CD8-positive, alpha-beta memory T cell (primary cell): Measurements from ENCODE around the gene NME9. TPM values are rescaled to one million over a fixed set of nuclear protein-coding genes. Genes with fewer than 3 reads are reported as not detected.

Experiments used
- CTCF ChIA-PET: fragments of 350-600 bp; sonication (Branson Sonifier 250); formaldehyde crosslinking; loops from one replicate; lab custom pipeline; 2021; ENCODE audit warnings: antibody characterized with exemption; lab: Charles Lee
- POLR2A ChIA-PET: fragments of 350-600 bp; sonication (Branson Sonifier 250); formaldehyde crosslinking; loops from one replicate; lab custom pipeline; 2021; ENCODE audit warnings: antibody characterized with exemption; lab: Charles Lee
- DNase-seq, 5 donors: peaks; one replicate each; pipeline versions ENCODE4 v3.0.0 to v3.0.0-alpha.2; 2020 to 2022; ENCODE audit warnings: mixed read lengths in 1 of 5
- H3K27ac ChIP-seq: one replicate; pipeline ENCODE4 v1.7.0; 2013; ENCODE audit warnings: low read depth, mild to moderate bottlenecking, low read length, moderate library complexity
- H3K27me3 ChIP-seq: 2 replicates; pipeline ENCODE4 v1.7.0; 2013; ENCODE audit warnings: low read length, mild to moderate bottlenecking; ENCODE audit not compliant: insufficient read depth, poor library complexity, severe bottlenecking
- H3K36me3 ChIP-seq: 2 replicates; pipeline ENCODE4 v1.7.0; 2013; ENCODE audit warnings: mild to moderate bottlenecking, low read length, moderate library complexity; ENCODE audit not compliant: insufficient read depth
- H3K4me1 ChIP-seq: 2 replicates; pipeline ENCODE4 v1.7.0; 2013; ENCODE audit warnings: mild to moderate bottlenecking, low read length, moderate library complexity; ENCODE audit not compliant: insufficient read depth
- H3K4me3 ChIP-seq: 2 replicates; pipeline ENCODE4 v1.7.0; 2013; ENCODE audit warnings: mild to moderate bottlenecking, low read length
- H3K9me3 ChIP-seq: 2 replicates; pipeline ENCODE4 v1.7.0; 2013; ENCODE audit warnings: mild to moderate bottlenecking, low read length
- H3K27ac Mint-ChIP-seq, 8 donors: one replicate each; pipeline ENCODE4 v1.8.0; 2020 to 2021; ENCODE audit warnings: mixed read lengths in 8 of 8, mild to moderate bottlenecking in 6 of 8, inconsistent platforms in 3 of 8, moderate library complexity in 3 of 8
- H3K27me3 Mint-ChIP-seq, 2 donors: one replicate each; pipeline ENCODE4 v1.8.0; 2020 to 2021; ENCODE audit warnings: mixed read lengths in 2 of 2, mild to moderate bottlenecking in 1 of 2, moderate library complexity in 1 of 2
- H3K36me3 Mint-ChIP-seq, 3 donors: one replicate each; pipeline ENCODE4 v1.8.0; 2020 to 2021; ENCODE audit warnings: mixed read lengths in 3 of 3, inconsistent platforms in 1 of 3, mild to moderate bottlenecking in 1 of 3
- H3K4me1 Mint-ChIP-seq, 3 donors: one replicate each; pipeline ENCODE4 v1.8.0; 2020 to 2021; ENCODE audit warnings: mixed read lengths in 3 of 3, inconsistent platforms in 1 of 3, mild to moderate bottlenecking in 1 of 3
- H3K4me3 Mint-ChIP-seq, 7 donors: one replicate each; pipeline ENCODE4 v1.8.0; 2020 to 2021; ENCODE audit warnings: mixed read lengths in 7 of 7, mild to moderate bottlenecking in 6 of 7, moderate library complexity in 4 of 7, inconsistent platforms in 2 of 7
- H3K9me3 Mint-ChIP-seq, 5 donors: one replicate each; pipeline ENCODE4 v1.8.0; 2020 to 2022; ENCODE audit warnings: mixed read lengths in 5 of 5, mild to moderate bottlenecking in 3 of 5, moderate library complexity in 2 of 5, inconsistent platforms in 1 of 5
- polyA plus RNA-seq: library from polyadenylated mRNA; unstranded; fragments of 300-500 nt; fragmentation: Illumina TruSeq; gene quantifications from one replicate; pipeline ENCODE4 v1.2.3, GENCODE V29; 2021
- total RNA-seq, 2 experiments: library from RNA; stranded (reverse); gene quantifications; one replicate each; pipeline ENCODE4 v1.2.3, GENCODE V29; 2021

The NME9 gene
- total and polyA plus RNA-seq, 3 experiments from 2014 or later = 0.44 TPM; not detected in 2

GRCh38 chr3:138349926-138350665, 20.4 kb upstream of the NME9 start:
- Mint-ChIP-seq H3K27ac (no peak overlapping the region), H3K4me1 (peaks cover 7 to 13% (median 11%) of the 10 kb centered on the region in 3 donors), H3K36me3 (no peaks in the 10 kb centered on the region), H3K9me3 (peaks cover 0 to 1% (median 0%) of the 10 kb centered on the region in 5 donors), H3K27me3 (peaks cover 39 to 42% of the 10 kb centered on the region in 2 donors), H3K4me3 (peak overlapping the region in 1 of 7 donors; percentile 10)
- H3K27ac ChIP-seq = no peak overlapping the region
- ChIA-PET CTCF (interaction anchor here (1.0 to 1.1 kb wide), 3 partner anchors 19 to 21 kb away, joined by 3 to 4 read pairs (median 4); no protein-coding TSS in a partner anchor), POLR2A (no interaction called here)
- H3K36me3 ChIP-seq = no peaks in the 10 kb centered on the region
- no peaks in the 10 kb centered on the region for H3K9me3 ChIP-seq
- no peak for DNase-seq
- no peak overlapping the region for H3K4me3 ChIP-seq
- no peaks in the 10 kb centered on the region for H3K27me3 ChIP-seq
- H3K4me1 ChIP-seq = no peaks in the 10 kb centered on the region

DNA sequence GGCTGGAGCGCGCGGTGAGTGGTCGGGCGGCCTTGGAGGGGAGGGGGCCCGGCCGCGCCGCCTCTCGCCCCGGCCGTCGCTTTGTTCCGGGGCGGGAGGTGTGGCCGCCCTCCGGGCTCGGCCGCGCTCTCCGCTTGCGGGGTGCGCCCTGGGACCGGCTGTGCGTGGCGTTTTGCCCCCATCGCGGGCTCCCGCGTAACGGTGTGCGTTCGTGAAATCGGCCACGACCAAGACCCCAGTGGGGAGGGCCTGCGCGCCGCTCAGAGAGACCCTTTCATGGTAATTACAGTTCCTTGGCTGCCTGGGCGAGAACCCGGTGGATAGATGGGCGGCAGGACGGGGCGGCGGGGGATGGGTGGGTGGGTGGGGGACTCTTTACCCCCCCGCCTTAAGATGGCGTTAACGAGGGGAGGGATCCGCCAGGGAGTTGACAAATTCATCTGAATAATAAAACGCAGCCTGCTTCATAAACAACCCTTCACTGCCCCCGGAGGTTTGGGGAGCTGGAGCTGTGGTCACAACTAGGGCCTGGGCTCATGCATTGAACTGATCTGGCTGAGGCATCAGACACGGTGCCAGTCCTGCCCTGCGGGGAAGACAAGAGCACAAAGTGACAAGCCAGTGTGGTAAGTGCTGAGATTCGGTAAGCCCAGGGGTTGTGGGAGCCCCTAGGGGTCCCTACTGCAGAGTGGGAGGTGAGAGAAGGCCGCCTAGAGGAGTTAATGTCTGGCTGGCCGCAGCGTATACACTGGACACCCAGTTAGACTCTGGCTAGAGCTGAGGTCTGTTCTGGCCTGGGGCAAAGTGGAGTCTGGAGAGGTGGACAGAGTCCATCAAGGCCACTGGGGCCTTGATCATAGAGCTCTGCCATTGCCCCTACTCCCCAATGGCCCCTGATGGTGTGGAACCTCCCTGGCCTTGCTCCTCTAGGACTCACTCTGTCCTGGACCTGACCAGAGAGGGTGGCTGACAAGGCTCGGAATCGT, 19.4 kb upstream of the NME9 start:
- peaks cover 0 to 1% (median 0%) of the 10 kb centered on the region in 5 donors for H3K9me3 Mint-ChIP-seq
- H3K27me3 Mint-ChIP-seq = peaks cover 41 to 45% of the 10 kb centered on the region in 2 donors
- H3K27ac ChIP-seq = no peak overlapping the region
- H3K4me1 Mint-ChIP-seq = peaks cover 7 to 13% (median 11%) of the 10 kb centered on the region in 3 donors
- ChIA-PET CTCF (interaction anchor here (1.1 kb wide), 1 partner anchor 18 kb away, joined by 3 read pairs; no protein-coding TSS in a partner anchor), POLR2A (no interaction called here)
- H3K4me3 ChIP-seq = no peak overlapping the region
- no peaks in the 10 kb centered on the region for H3K27me3 ChIP-seq
- no peaks in the 10 kb centered on the region for H3K4me1 ChIP-seq
- H3K27ac Mint-ChIP-seq = no peak overlapping the region
- H3K9me3 ChIP-seq = no peaks in the 10 kb centered on the region
- no peaks in the 10 kb centered on the region for H3K36me3 Mint-ChIP-seq
- DNase-seq = no peak
- H3K36me3 ChIP-seq = no peaks in the 10 kb centered on the region
- H3K4me3 Mint-ChIP-seq = peak overlapping the region in 6 of 7 donors; percentile 47 to 68 (median 64)

- peak within 1 kb of the TSS in 2 of 8 donors; percentile 54 to 83 for H3K27ac Mint-ChIP-seq
- POLR2A ChIA-PET = no interaction called here
- no peaks in the 10 kb centered on the region for H3K36me3 Mint-ChIP-seq
- H3K9me3 Mint-ChIP-seq = peaks cover 0 to 1% (median 0%) of the 10 kb centered on the region in 5 donors
- Histone ChIP-seq H3K36me3 (no peaks in the 10 kb centered on the region), H3K27me3 (no peaks in the 10 kb centered on the region), H3K27ac (no peak within 1 kb of the TSS), H3K9me3 (no peaks in the 10 kb centered on the region), H3K4me1 (no peaks in the 10 kb centered on the region), H3K4me3 (peak within 1 kb of the TSS; percentile 62)
- H3K27me3 Mint-ChIP-seq = peaks cover 39 to 47% of the 10 kb centered on the region in 2 donors
- H3K4me3 Mint-ChIP-seq = peak within 1 kb of the TSS; percentile 85 to 95 (median 89)
- CTCF ChIA-PET = interaction anchor here (1.5 kb wide), 1 partner anchor 19 kb away, joined by 4 read pairs; no protein-coding TSS in a partner anchor
- DNase-seq = peak in 2 of 5 donors; percentile 14 to 31
- H3K4me1 Mint-ChIP-seq = peaks cover 7 to 13% (median 11%) of the 10 kb centered on the region in 3 donors
Measured at GRCh38 chr3:138347960-138348753, 18.5 kb upstream of the NME9 start, which contains the start of gene MRAS. Gene MRAS (plus strand): TSS chr3:138348579. CDS start chr3:138372884, 24,305 bp downstream.

DNA sequence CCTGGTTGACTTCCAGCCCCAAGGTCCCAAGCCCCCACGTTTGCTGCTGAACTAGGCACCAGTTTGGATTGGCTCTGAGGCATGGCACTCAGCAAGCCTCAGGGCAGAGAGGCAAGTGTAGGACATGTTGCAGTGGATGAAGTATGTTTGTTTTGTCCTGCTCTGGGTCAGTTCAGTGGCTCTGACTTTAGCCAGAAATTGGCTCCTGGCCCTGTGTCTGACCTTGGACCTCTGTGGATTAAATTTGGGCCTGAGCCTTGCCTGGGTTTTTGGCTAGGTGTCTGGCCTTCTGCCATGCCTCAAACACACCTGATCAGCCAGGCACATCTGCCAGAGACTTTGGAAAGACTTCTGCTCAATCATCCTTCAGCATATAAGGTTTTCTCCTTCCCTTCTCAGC, 15.1 kb upstream of the NME9 start:
- Histone ChIP-seq H3K27me3 (no peaks in the 10 kb centered on the region), H3K9me3 (no peaks in the 10 kb centered on the region), H3K36me3 (no peaks in the 10 kb centered on the region), H3K27ac (no peak overlapping the region), H3K4me3 (no peak overlapping the region), H3K4me1 (no peaks in the 10 kb centered on the region)
- Mint-ChIP-seq H3K4me1 (peaks cover 7 to 13% (median 11%) of the 10 kb centered on the region in 3 donors), H3K9me3 (peaks cover 0 to 1% (median 0%) of the 10 kb centered on the region in 5 donors), H3K27ac (no peak overlapping the region), H3K36me3 (no peaks in the 10 kb centered on the region), H3K4me3 (no peak overlapping the region), H3K27me3 (peaks cover 35 to 42% of the 10 kb centered on the region in 2 donors)
- DNase-seq = no peak
- POLR2A ChIA-PET = no interaction called here
- CTCF ChIA-PET = interaction anchor here (1.1 to 1.2 kb wide), 2 partner anchors 8 to 16 kb away, joined by 3 to 4 read pairs; no protein-coding TSS in a partner anchor

- ChIA-PET CTCF (interaction anchor here (0.7 to 1.1 kb wide), 2 partner anchors 12 to 144 kb away, joined by 3 read pairs; no protein-coding TSS in a partner anchor), POLR2A (no interaction called here)
- H3K4me1 Mint-ChIP-seq = no peaks in the 10 kb centered on the region
- H3K27ac ChIP-seq = no peak overlapping the region
- H3K27me3 Mint-ChIP-seq = peaks cover 4 to 12% of the 10 kb centered on the region in 2 donors
- no peak overlapping the region for H3K27ac Mint-ChIP-seq
- no peak overlapping the region for H3K4me3 Mint-ChIP-seq
- no peak overlapping the region for H3K4me3 ChIP-seq
- no peaks in the 10 kb centered on the region for H3K36me3 ChIP-seq
- H3K4me1 ChIP-seq = no peaks in the 10 kb centered on the region
- no peak for DNase-seq
- H3K9me3 Mint-ChIP-seq = peaks cover 0 to 1% (median 0%) of the 10 kb centered on the region in 5 donors
- H3K9me3 ChIP-seq = no peaks in the 10 kb centered on the region
- no peaks in the 10 kb centered on the region for H3K27me3 ChIP-seq
- peaks cover 0 to 1% (median 0%) of the 10 kb centered on the region in 3 donors for H3K36me3 Mint-ChIP-seq
Measured at GRCh38 chr3:138340511-138340910, 10.9 kb upstream of the NME9 start.

- Histone ChIP-seq H3K36me3 (no peaks in the 10 kb centered on the region), H3K4me3 (no peak overlapping the region), H3K4me1 (no peaks in the 10 kb centered on the region), H3K27ac (no peak overlapping the region), H3K27me3 (no peaks in the 10 kb centered on the region), H3K9me3 (no peaks in the 10 kb centered on the region)
- H3K4me1 Mint-ChIP-seq = no peaks in the 10 kb centered on the region
- CTCF ChIA-PET = no interaction called here
- H3K36me3 Mint-ChIP-seq = peaks cover 0 to 1% (median 0%) of the 10 kb centered on the region in 3 donors
- no peaks in the 10 kb centered on the region for H3K9me3 Mint-ChIP-seq
- no peak overlapping the region for H3K4me3 Mint-ChIP-seq
- no peak for DNase-seq
- POLR2A ChIA-PET = no interaction called here
- H3K27me3 Mint-ChIP-seq = peaks cover 2 to 3% of the 10 kb centered on the region in 2 donors
- no peak overlapping the region for H3K27ac Mint-ChIP-seq
Measured at GRCh38 chr3:138338811-138339210, 9.2 kb upstream of the NME9 start.

- no peaks in the 10 kb centered on the region for H3K4me1 Mint-ChIP-seq
- H3K36me3 Mint-ChIP-seq = peaks cover 0 to 1% (median 0%) of the 10 kb centered on the region in 3 donors
- no peak overlapping the region for H3K27ac ChIP-seq
- H3K9me3 Mint-ChIP-seq = no peaks in the 10 kb centered on the region
- H3K27me3 ChIP-seq = no peaks in the 10 kb centered on the region
- no peaks in the 10 kb centered on the region for H3K9me3 ChIP-seq
- no peak overlapping the region for H3K27ac Mint-ChIP-seq
- POLR2A ChIA-PET = no interaction called here
- DNase-seq = no peak
- H3K4me3 Mint-ChIP-seq = no peak overlapping the region
- H3K36me3 ChIP-seq = no peaks in the 10 kb centered on the region
- no peaks in the 10 kb centered on the region for H3K4me1 ChIP-seq
- H3K27me3 Mint-ChIP-seq = peaks cover 2% of the 10 kb centered on the region in 2 donors
- no peak overlapping the region for H3K4me3 ChIP-seq
- CTCF ChIA-PET = no interaction called here
Measured at GRCh38 chr3:138338244-138338643, 8.6 kb upstream of the NME9 start.
